Left lung (tissue), 10 donors: ENCODE results near the gene GTPBP4. TPM values are rescaled to one million over a fixed set of nuclear protein-coding genes. Genes with fewer than 3 reads are reported as not detected.
A peak's percentile ranks its signal among the peaks of the same experiment; 100 is the strongest.

Source experiments
- ATAC-seq: fragments of 200-7000 bp; cut with Tn5 transposase; one replicate; pipeline ENCODE4 v1.9.1; 2020; ENCODE audit warnings: moderate library complexity
- DNase-seq, 4 donors: peaks; one replicate each; pipeline ENCODE4 v3.0.0-alpha.2; 2013 to 2020
- H3K27ac ChIP-seq, 2 donors: fragments of 200-600 bp; sonication (generic) in 1 of 2; one replicate each; pipeline versions ENCODE4 v1.5.0 to v1.8.0; 2020 to 2021
- H3K27me3 ChIP-seq, 2 donors: fragments of 200-600 bp; sonication (generic) in 1 of 2; one replicate each; pipeline versions ENCODE4 v1.5.0 to v1.8.0; 2020 to 2021
- H3K36me3 ChIP-seq, 2 donors: fragments of 200-600 bp; sonication (generic) in 1 of 2; one replicate each; pipeline versions ENCODE4 v1.5.0 to v1.8.0; 2020 to 2021
- H3K4me1 ChIP-seq, 2 donors: fragments of 200-600 bp; one replicate each; pipeline ENCODE4 v1.8.0; 2021
- H3K4me3 ChIP-seq, 2 donors: fragments of 200-600 bp; sonication (generic) in 1 of 2; one replicate each; pipeline versions ENCODE4 v1.5.0 to v1.8.0; 2020 to 2021; ENCODE audit warnings: mild to moderate bottlenecking in 1 of 2
- H3K9me3 ChIP-seq, 2 donors: fragments of 200-600 bp; sonication (generic) in 1 of 2; one replicate each; pipeline versions ENCODE4 v1.5.0 to v1.8.0; 2020 to 2021
- CTCF ChIP-seq, 2 donors: fragments of 200-600 bp; sonication (generic) in 1 of 2; IDR thresholded peaks; one replicate each; pipeline versions ENCODE4 v1.5.0 to v1.8.0; 2021; ENCODE audit warnings: antibody characterized with exemption in 2 of 2
- intact Hi-C, 2 donors: fragments of 100-400 bp; cut with DNase I; formaldehyde crosslinking; loops; one replicate each; pipeline versions ENCODE4 v1.11.2 to v1.14.2; 2022
- polyA plus RNA-seq, 6 donors: library from polyadenylated mRNA; unstranded; fragments of 120-200 nt; gene quantifications; one replicate each; pipeline ENCODE4 v1.2.1, GENCODE V29; 2013; ENCODE audit not compliant: insufficient read length in 6 of 6
- total RNA-seq, 2 donors: library from RNA; stranded (reverse); fragmentation: NEBNext Ultra II Directional; extraction: Animal tissue kit (Norgen Biotek cat#: 25700); gene quantifications; one replicate each; pipeline ENCODE4 v1.2.1, GENCODE V29; 2021
- donor health status: DM: no; HTN: yes; CAD: no.
- donor health status: DM: no; HTN: no; CAD: no.

Gene GTPBP4
- total and polyA plus RNA-seq, 8 donors, result 33.2 to 62.7 (median 50.5) TPM

- peak overlapping the region; percentile 87 to 95 for H3K4me3 ChIP-seq
- intact Hi-C loops, result no loop called here
- H3K9me3 ChIP-seq, result no peaks in the 10 kb centered on the region
- DNase-seq (no peak), ATAC-seq (no peak)
- H3K27ac ChIP-seq, result peak overlapping the region; percentile 87 to 91
- peaks cover 0 to 4% of the 10 kb centered on the region in 2 donors for H3K36me3 ChIP-seq
- H3K27me3 ChIP-seq, result no peaks in the 10 kb centered on the region
- H3K4me1 ChIP-seq, result peaks cover 7 to 43% of the 10 kb centered on the region in 2 donors
- no peak for TF ChIP-seq CTCF (IDR thresholded peaks at IDR 0.05)
Observed at GRCh38 chr10:986881-987619, 1.2 kb upstream of the GTPBP4 start.

DNA sequence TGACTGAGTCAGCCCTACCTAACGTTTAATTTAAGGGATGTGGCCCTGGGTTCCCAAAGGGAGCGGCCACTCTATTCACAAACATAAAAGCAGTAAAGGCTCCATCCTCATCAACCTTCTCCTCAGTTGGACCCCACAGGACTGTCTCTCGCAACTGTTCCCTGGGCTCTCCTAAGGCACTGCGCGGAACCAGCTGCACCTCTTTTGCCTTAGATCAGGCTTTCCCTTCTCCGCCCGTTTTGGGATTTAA is 689 bp upstream of the GTPBP4 start:
- no peak for TF ChIP-seq CTCF (IDR thresholded peaks at IDR 0.05)
- intact Hi-C loops, result no loop called here
- no peaks in the 10 kb centered on the region for H3K27me3 ChIP-seq
- H3K4me1 ChIP-seq, result peaks cover 7 to 43% of the 10 kb centered on the region in 2 donors
- peaks cover 0 to 9% of the 10 kb centered on the region in 2 donors for H3K36me3 ChIP-seq
- ATAC-seq, result peak; percentile 2
- H3K27ac ChIP-seq, result peak overlapping the region; percentile 87 to 91
- H3K9me3 ChIP-seq, result no peaks in the 10 kb centered on the region
- DNase-seq, result no peak
- peak overlapping the region; percentile 87 to 95 for H3K4me3 ChIP-seq

DNA sequence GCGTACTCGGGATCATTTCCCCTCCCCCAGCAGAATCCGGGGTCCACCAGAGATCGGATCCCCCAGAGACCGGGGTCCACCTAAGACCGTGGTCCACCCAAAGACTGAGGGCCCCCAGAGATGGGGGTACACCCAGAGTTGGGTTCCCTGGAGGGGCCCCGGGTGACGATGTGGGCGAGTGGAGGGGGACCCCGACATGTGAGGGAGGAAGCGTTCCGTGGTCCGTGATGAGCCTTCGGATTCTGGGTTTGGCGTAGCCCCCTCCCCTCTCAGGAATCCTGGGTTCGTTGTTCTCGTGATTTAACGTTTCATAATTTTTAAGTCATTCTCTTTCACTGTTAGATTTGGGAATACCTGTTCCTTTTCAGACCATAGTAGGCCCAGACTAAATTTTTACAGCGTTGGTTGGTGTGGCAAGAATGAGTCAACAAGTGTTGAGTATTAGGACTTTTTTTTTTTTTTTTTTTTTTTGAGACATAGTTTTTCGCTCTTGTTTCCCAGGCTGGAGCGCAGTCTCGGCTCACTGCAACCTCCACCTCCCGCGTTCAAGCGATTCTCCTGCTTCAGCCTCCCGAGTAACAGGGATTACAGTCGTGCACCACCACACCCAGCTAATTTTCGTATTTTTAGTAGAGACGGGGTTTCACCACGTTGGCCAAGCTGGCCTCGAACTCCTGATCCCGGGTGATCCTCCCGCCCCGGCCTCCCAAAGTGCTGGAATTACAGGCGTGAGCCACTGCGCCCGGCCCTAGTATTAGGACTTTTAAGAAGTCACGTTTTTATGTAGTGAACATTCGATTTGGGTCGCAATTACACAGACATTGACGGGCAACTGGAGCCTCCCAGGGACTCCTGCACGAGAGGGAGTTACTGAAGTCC is 672 bp downstream of the GTPBP4 start:
- Histone ChIP-seq H3K9me3 (no peaks in the 10 kb centered on the region), H3K4me1 (peaks cover 7 to 43% of the 10 kb centered on the region in 2 donors), H3K36me3 (peaks cover 0 to 23% of the 10 kb centered on the region in 2 donors), H3K27ac (peak overlapping the region; percentile 87 to 91), H3K4me3 (peak overlapping the region; percentile 87 to 95), H3K27me3 (no peaks in the 10 kb centered on the region)
- no peak for DNase-seq
- ATAC-seq, result no peak
- intact Hi-C loops, result no loop called here
- no peak for TF ChIP-seq CTCF (IDR thresholded peaks at IDR 0.05)

DNA sequence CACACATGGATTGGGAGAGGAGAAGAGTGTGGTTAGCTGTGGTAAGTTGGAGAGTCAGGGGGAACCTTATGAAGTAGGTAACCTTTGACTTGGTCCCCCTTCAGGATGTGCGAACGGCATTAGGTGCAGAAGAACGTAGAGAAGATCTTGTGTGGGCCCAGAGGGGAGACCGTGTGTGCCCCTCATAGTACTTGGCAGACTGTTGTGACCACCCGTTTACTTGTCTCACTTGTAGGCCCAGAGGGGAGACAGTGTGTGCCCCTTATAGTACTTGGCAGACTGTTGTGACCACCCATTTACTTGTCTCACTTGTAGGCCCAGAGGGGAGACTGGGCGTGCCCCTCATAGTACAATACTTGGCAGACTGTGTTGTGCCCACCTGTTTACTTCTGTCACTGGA is 2.6 kb downstream of the GTPBP4 start:
- Histone ChIP-seq H3K4me3 (no peak overlapping the region), H3K9me3 (no peaks in the 10 kb centered on the region), H3K4me1 (peaks cover 7 to 40% of the 10 kb centered on the region in 2 donors), H3K27ac (no peak overlapping the region), H3K27me3 (no peaks in the 10 kb centered on the region), H3K36me3 (peaks cover 0 to 42% of the 10 kb centered on the region in 2 donors)
- DNase-seq (no peak), ATAC-seq (no peak)
- intact Hi-C loops, result no loop called here
- TF ChIP-seq CTCF (IDR thresholded peaks at IDR 0.05), result no peak

DNA sequence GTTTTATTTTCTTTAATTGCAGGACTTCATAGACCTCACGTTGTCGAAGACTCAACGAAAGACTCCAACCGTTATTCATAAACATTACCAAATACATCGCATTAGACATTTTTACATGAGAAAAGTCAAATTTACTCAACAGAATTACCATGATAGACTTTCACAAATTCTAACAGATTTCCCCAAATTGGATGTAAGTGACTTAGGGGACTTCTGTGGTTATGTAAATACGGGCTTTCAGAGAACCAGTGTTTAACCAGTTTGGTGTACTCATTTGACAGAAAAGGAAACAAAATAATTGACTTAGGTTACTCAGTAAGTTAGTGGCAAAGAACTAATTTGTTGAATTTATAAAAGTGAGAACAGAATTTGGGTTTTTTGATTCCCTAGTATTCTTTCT is 4.2 kb downstream of the GTPBP4 start:
- H3K4me1 ChIP-seq, result peaks cover 7 to 25% of the 10 kb centered on the region in 2 donors
- no peak overlapping the region for H3K27ac ChIP-seq
- no peak for TF ChIP-seq CTCF (IDR thresholded peaks at IDR 0.05)
- no peak overlapping the region for H3K4me3 ChIP-seq
- H3K9me3 ChIP-seq, result no peaks in the 10 kb centered on the region
- intact Hi-C loops, result no loop called here
- peaks cover 0 to 58% of the 10 kb centered on the region in 2 donors for H3K36me3 ChIP-seq
- ATAC-seq (no peak), DNase-seq (no peak)
- H3K27me3 ChIP-seq, result no peaks in the 10 kb centered on the region
